Stimulated activated CD8-positive, alpha-beta memory T cell treated with anti-CD3 and anti-CD28 coated beads, Interleukin-4, amount 100 ng/mL, for 4 hours (primary cell): ENCODE measurements around the gene GTF2F2.
"Not testable (repeated sequence)": the region's sequence is repeated elsewhere in the genome, so short reads cannot be mapped to it uniquely, and the experiment has no call there.

Experiments used
- DNase-seq, 2 donors: peaks; one replicate each; pipeline ENCODE4 v3.0.0-alpha.2; 2020; ENCODE audit warnings: low read depth in 2 of 2, low spot score in 1 of 2

GTF2F2 gene

DNA sequence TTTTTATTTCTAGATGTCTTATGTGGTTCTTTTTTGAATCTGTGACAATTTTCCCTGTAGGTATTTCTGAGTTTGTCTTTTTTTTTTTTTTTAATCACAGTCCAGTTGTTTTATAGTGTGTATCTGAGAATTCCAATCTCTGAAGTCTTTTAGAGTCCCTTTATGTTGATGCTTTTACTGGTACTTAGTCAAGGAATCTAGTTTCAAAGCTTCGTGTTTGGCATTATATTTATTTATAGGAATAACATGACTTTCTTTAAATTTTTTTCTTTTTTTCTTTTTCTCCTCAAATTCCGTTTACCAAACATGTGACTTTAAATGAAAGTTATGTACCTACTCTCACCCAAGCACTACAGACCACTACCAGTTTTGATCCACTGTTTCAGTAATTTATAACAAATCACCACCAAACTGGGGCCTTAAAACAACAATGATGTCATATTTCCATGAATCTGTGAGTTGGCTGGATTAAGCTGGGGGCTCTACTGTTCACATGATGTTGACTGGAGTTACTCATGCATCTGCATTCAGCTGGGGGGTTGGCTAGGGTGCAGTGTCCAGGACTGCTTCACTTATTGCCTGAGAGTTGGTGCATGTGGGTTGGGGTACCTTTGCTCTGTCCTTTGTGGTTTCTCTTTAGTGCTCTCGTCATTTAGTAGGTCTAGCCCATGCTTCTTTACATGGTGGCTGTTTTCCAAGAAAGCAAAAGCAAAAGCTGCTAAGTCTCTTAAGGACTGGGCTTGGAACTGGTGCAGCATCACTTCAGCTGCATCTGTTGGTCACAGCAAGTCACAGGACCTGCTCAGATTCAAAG is 58.2 kb downstream of the GTF2F2 start:
- no peak for DNase-seq

- DNase-seq = no peak
Observed at GRCh38 chr13:45179428-45179827, 59.1 kb downstream of the GTF2F2 start.

- no peak for DNase-seq
Observed at GRCh38 chr13:45180303-45180702, 60.0 kb downstream of the GTF2F2 start.

- no peak for DNase-seq
Observed at GRCh38 chr13:45180713-45181601, 60.6 kb downstream of the GTF2F2 start.

GRCh38 chr13:45184693-45185092 is 64.4 kb downstream of the GTF2F2 start:
- no peak for DNase-seq

DNA sequence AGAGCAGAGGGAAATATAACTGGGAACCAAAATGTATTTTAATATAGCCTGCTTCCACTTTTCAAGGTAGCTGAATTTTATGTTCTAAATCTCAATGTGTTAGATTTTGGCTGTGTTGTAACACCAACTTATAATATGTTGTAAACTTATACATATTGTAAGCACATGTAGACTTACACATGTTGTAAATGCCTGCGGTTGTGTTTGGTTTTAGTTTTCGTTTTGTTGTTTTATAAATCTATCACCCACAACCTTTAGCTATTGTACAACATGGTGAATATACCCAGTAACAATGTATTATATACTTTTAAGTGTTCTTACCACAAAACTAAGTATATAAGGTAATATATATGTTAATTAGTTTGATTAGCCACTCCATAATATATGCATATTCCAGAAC is 65.0 kb downstream of the GTF2F2 start:
- no peak for DNase-seq

DNA sequence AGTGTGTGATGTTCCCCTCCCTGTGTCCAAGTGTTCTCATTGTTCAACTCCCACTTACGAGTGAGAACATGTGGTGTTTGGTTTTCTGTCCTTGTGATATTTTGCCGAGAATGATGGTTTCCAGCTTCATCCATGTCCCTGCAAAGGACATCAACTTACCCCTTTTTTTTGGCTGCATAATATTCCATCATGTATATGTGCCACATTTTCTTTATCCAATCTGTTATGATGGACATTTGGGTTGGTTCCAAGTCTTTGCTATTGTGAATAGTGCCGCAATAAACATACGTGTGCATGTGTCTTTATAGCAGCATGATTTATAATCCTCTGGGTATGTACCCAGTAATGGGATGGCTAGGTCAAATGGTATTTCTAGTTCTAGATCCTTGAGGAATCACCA is 68.8 kb downstream of the GTF2F2 start:
- DNase-seq = not testable (repeated sequence)

DNA sequence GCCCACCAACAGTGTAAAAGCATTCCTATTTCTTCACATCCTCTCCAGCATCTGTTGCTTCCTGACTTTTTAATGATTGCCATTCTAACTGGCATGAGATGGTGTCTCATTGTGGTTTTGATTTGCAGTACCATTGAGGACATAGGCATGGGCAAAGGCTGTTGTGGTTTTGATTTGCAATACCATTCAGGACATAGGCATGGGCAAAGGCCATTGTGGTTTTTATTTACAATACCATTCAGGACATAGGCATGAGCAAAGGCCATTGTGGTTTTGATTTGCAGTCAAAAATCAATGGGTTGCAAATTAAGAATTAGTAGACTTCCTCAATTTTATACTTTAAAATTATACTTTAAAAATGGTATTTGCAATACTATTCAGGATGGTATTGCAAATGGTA is 69.2 kb downstream of the GTF2F2 start:
- not testable (repeated sequence) for DNase-seq

DNA sequence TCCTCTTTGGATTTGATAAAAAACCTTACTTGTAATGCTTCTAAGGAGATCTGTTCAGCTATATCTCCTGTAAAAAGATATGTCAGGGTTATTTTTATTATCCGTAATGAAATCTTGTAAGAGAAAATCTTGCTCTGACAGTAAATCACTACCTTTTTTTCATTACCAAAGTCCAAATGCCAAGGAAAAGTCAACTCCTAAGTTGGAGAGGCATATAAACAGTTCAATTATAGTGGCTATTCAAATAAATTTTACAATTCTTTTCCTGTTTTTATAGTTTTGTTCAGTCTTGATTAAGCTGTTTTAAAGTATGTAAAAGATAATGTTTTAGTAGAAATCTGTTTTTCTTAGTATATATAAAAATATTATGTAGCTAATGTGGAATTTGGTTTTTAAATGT is 71.6 kb downstream of the GTF2F2 start:
- DNase-seq = no peak

DNA sequence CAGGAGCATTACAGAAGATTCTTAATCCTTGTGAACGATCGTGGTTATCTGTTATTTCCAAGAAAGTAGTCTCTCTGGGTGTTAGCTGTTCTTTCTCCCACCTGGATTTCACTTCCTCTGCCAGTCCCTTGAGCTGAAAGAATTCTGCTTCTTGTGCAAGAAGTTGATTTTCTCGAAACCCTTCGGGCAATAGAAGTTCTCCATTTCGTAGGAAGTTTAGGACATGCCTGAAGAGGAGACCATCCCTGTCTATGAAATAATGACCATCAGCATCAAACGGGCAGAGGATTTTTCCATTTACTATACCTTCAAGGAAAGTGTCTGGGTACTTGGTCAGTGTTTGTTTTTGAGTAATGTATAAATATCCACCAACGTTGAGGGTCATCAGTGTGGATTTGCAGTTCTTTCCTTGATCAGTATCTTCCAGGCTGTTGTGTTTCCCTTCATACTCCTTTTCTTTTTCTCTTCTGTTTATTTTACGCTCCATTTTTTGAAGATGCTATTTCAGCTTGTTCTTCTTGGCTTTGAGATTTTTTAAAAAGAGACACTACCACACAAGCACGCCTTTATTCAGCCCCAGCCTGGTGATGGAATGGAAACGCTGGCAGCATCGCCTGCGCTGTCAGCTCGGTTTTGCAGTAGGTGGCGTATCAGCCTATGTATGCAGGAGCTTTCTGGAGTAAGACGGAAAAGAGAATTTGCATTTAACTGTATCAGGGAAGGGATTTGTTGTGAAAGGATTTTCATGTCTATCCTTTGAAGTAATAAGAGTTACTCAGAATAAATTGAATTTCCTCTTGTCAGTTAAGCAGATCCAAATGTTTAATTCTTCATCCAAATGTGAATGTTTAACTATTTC is 74.0 kb downstream of the GTF2F2 start:
- DNase-seq = no peak

- no peak for DNase-seq
Observed at GRCh38 chr13:45195421-45195820, 75.1 kb downstream of the GTF2F2 start.

DNA sequence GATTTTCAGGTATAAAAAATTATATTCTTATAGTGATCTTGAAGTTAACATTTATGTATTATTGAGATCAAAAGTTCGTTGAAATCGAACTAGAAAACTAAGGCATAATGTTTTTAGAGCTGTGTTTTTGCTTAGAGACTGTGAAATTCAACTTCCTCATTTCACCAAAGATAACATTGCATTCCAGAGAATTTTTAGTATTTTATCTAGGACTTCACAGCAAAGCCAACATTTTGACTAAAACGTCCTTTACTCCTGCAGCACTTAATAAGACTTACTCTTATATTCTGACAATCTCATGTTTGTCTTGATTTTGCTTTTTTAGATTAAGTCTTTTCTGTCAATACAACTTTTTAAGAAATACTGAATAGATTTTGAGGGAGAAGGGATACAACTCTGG is 75.8 kb downstream of the GTF2F2 start:
- DNase-seq = no peak

DNA sequence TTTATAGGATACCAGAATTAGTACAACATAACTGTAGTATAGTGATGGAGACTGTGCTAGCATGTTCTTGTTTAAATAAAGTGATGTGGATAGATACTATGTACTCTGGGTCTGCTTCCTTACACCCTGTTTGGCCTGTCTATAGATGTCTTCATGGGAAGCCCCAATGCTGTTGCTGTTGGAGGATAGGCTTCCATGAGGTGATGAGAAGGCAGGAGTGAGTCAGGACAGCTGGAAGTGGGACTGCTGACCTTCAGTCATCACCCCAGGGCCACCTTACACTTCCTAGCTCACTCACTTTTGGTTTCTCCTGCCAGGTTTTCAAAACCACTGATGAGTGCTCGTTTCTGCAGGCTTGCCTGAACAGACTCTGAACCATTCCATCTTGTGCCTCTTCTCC is 76.3 kb downstream of the GTF2F2 start:
- DNase-seq = no peak

DNA sequence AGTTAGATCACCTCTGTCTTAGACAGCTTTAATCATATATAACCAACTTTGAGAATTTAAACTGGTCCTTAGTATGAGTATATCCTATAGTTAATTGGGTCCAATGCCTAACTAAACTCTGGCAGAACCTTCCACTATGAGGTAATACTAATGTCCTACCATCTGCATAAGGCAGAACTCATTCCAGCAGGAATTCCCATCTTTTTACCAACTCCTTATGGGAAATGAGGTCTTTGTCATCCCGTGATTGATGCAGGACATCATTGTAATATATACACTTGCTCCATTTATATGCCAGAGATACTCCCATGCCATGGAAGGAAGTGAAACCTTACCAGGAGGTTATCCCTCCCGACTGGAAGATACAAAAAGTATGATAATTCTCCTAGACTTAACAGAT is 77.7 kb downstream of the GTF2F2 start:
- no peak for DNase-seq

GRCh38 chr13:45198924-45199323 is 78.6 kb downstream of the GTF2F2 start:
- no peak for DNase-seq

DNA sequence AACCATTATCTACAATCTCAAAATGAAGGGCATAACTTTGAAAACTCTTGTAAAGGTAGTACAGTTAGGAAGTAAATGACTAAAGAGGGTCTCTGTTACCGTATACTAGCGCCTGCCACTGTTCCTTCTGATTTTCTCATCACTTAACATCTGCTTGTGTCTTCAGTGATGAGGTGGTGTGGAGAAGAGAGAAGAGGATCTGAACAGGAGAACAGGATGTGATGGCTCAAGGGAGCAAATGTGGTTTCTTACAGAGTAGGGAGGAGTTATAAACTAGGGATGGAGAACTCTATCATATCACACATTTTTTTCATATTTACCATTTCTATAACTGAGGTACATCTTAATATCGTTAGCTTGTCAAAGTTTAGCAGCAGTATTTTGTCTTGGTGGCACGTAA is 79.4 kb downstream of the GTF2F2 start:
- DNase-seq = no peak

- no peak for DNase-seq
Observed at GRCh38 chr13:45200701-45201232, 80.5 kb downstream of the GTF2F2 start, which contains the start of gene KCTD4. TSS of gene KCTD4 (minus strand) at chr13:45201045. CDS start at chr13:45194567, 6,478 bp downstream.

- no peak for DNase-seq
Observed at GRCh38 chr13:45205124-45205523, 84.8 kb downstream of the GTF2F2 start.

GRCh38 chr13:45206340-45206739 is 86.0 kb downstream of the GTF2F2 start:
- DNase-seq = no peak

- no peak for DNase-seq
Observed at GRCh38 chr13:45207319-45207718, 87.0 kb downstream of the GTF2F2 start.

DNA sequence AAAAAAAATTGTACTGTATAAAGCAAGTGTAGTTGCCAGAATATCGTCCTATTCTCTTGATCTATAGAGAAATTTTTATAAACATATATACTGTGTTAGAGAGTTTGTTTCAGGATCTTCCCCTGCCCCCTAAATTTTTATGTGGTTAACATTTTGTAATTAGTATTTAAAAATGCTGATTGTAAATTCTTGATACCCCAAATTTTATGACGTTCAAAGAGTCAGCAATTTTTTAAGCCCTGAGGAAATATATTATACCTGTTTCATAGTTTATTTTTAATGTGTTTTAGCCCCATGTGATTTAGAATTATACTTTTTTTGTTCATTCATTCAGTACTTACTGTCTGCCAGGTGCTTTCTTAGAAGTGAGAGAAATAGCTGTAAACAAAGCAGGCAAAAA is 87.8 kb downstream of the GTF2F2 start:
- no peak for DNase-seq
